Breast epithelium (tissue), 4 donors: ENCODE data around the gene KCNJ10. TPM values are rescaled to one million over a fixed set of nuclear protein-coding genes. Genes with fewer than 3 reads are reported as not detected.

Source experiments
- DNase-seq, 2 donors: peaks; one replicate each; pipeline ENCODE4 v3.0.0-alpha.2; 2019; ENCODE audit warnings: low spot score in 2 of 2
- H3K27ac ChIP-seq, 2 donors: fragments of 200-600 bp; sonication (generic) in 1 of 2; one replicate each; pipeline ENCODE4 v1.5.1; 2016 to 2019; ENCODE audit warnings: mild to moderate bottlenecking in 1 of 2
- H3K27me3 ChIP-seq, 2 donors: fragments of 200-600 bp; sonication (generic) in 1 of 2; one replicate each; pipeline versions ENCODE4 v1.5.1 to v1.6.0; 2017 to 2019; ENCODE audit warnings: control low read depth in 1 of 2, mild to moderate bottlenecking in 1 of 2
- H3K36me3 ChIP-seq: fragments of 200-600 bp; one replicate; pipeline ENCODE4 v1.5.1; 2019
- H3K4me1 ChIP-seq, 2 donors: fragments of 200-600 bp; sonication (generic); one replicate each; pipeline ENCODE4 v1.5.1; 2016 to 2019; ENCODE audit warnings: control low read depth in 1 of 2
- H3K4me3 ChIP-seq, 3 donors: fragments of 200-600 bp; sonication (generic); 1 replicate in 2 of 3; 2 replicates in 1 of 3; pipeline ENCODE4 v1.5.1; 2016 to 2019; ENCODE audit warnings: mild to moderate bottlenecking in 3 of 3, moderate library complexity in 2 of 3
- H3K9me3 ChIP-seq, 2 donors: fragments of 200-600 bp; sonication (generic) in 1 of 2; one replicate each; pipeline ENCODE4 v1.5.1; 2016 to 2019; ENCODE audit warnings: control low read depth in 1 of 2
- POLR2A ChIP-seq: fragments of 450-650 bp; IDR thresholded peaks from one replicate; pipeline ENCODE4 v1.6.1; 2016; ENCODE audit warnings: antibody characterized with exemption, mild to moderate bottlenecking, moderate library complexity
- POLR2AphosphoS5 ChIP-seq, 3 donors: sonication (generic); formaldehyde crosslinking; IDR thresholded peaks; one replicate each; pipeline ENCODE4 v1.6.1; 2017; ENCODE audit warnings: antibody characterized with exemption in 3 of 3
- intact Hi-C: fragments of 100-400 bp; cut with DNase I; formaldehyde crosslinking; loops from one replicate; pipeline ENCODE4 v1.15.1; 2023; ENCODE audit warnings: low total_unique reads
- total RNA-seq, 3 donors: library from RNA; depleted of rRNA; stranded (reverse); fragments of >200 nt; gene quantifications; one replicate each; pipeline ENCODE4 v1.1.0, GENCODE V29; 2016
- TF ChIP-seq, protein P1 (sequence below), 3 donors: fragments of 450-650 bp; IDR thresholded peaks; one replicate each; pipeline ENCODE4 v1.5.1; 2016 to 2017; ENCODE audit warnings: antibody characterized with exemption in 3 of 3, mild to moderate bottlenecking in 3 of 3, moderate library complexity in 3 of 3

Gene KCNJ10
- total RNA-seq, 3 donors from 2014 or later = 0.15 TPM; not detected in 2

DNA sequence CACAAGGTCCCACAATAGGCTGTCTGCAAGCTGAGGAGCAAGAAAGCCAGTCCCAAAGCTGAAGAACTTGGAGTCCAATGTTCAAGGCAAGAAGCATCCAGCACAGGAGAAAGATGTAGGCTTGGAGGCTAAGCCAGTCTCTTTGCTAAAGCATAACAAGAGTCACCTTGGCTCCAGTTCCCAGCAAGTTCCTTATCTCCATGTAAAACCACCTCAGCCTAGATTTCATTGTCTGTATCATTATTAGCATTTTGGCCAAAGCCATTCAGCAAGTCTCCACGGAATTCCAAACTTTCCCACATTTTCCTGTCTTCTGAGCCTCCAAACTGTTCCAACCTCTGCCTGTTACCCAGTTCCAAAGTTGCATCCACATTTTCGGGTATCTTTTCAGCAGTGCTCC lies 75.1 kb downstream of the KCNJ10 start:
- Histone ChIP-seq H3K9me3 (no peaks in the 10 kb centered on the region), H3K4me1 (no peaks in the 10 kb centered on the region), H3K27me3 (no peaks in the 10 kb centered on the region), H3K27ac (no peak overlapping the region), H3K36me3 (no peaks in the 10 kb centered on the region), H3K4me3 (no peak overlapping the region)
- TF ChIP-seq POLR2AphosphoS5 (IDR thresholded peaks at IDR 0.05) (no peak), POLR2A (no peak)
- TF ChIP-seq, protein P1, sequence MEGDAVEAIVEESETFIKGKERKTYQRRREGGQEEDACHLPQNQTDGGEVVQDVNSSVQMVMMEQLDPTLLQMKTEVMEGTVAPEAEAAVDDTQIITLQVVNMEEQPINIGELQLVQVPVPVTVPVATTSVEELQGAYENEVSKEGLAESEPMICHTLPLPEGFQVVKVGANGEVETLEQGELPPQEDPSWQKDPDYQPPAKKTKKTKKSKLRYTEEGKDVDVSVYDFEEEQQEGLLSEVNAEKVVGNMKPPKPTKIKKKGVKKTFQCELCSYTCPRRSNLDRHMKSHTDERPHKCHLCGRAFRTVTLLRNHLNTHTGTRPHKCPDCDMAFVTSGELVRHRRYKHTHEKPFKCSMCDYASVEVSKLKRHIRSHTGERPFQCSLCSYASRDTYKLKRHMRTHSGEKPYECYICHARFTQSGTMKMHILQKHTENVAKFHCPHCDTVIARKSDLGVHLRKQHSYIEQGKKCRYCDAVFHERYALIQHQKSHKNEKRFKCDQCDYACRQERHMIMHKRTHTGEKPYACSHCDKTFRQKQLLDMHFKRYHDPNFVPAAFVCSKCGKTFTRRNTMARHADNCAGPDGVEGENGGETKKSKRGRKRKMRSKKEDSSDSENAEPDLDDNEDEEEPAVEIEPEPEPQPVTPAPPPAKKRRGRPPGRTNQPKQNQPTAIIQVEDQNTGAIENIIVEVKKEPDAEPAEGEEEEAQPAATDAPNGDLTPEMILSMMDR (IDR thresholded peaks at IDR 0.05) = no peak
- intact Hi-C loops = no loop called here
- no peak for DNase-seq

DNA sequence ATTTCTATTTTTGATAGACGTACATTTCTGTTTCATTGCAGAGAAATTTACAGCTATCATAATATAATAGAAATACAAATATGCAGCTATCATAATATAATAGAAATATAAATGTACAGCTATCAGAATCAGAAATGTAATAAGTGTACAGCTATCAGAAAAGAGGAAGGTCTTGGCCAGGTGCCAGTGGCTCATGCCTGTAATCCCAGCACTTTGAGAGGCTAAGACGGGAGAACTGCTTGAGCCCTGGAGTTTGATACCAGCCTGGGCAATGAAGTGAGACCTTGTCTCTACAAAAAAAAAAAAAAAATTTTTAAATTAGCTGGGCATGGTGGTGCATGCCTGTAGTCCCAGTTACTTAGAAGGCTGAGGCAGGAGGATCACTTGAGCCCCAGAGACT lies 76.0 kb downstream of the KCNJ10 start:
- no peak for DNase-seq
- no peak overlapping the region for H3K4me3 ChIP-seq
- no peak overlapping the region for H3K27ac ChIP-seq

DNA sequence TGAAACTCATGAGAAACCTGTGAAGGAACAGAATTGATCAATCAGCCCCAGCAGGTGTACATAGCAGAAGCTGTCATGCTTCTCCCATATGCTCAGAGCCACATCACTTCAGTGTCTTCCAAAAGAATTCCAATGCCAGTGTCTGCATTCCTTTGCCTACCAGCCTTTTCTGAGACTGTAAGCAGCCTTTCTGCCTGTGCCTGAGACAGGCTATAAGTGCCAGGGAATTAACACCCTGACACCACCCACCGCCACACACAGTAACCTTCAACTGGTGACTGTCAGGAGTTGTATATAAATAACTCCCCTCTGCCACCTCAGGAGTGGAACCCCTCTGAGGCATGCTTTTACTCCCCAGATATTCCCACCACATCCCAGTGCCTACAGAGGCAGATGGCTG lies 77.8 kb downstream of the KCNJ10 start:
- Histone ChIP-seq H3K27me3 (no peaks in the 10 kb centered on the region), H3K9me3 (no peaks in the 10 kb centered on the region), H3K27ac (no peak overlapping the region), H3K4me1 (no peaks in the 10 kb centered on the region), H3K36me3 (no peaks in the 10 kb centered on the region), H3K4me3 (no peak overlapping the region)
- TF ChIP-seq POLR2A = no peak
- TF ChIP-seq, protein P1 (IDR thresholded peaks at IDR 0.05) = no peak
- no peak for TF ChIP-seq POLR2AphosphoS5 (IDR thresholded peaks at IDR 0.05)
- intact Hi-C loops = no loop called here
- DNase-seq = no peak

More for the DNA sequence above, 76.0 kb downstream of the KCNJ10 start:
- TF ChIP-seq, protein P1 (IDR thresholded peaks at IDR 0.05) = no peak
- TF ChIP-seq POLR2A = no peak
- no peak for TF ChIP-seq POLR2AphosphoS5 (IDR thresholded peaks at IDR 0.05)
- H3K4me1 ChIP-seq = no peaks in the 10 kb centered on the region
- intact Hi-C loops = no loop called here
- H3K9me3 ChIP-seq = no peaks in the 10 kb centered on the region
- no peaks in the 10 kb centered on the region for H3K36me3 ChIP-seq
- no peaks in the 10 kb centered on the region for H3K27me3 ChIP-seq

DNA sequence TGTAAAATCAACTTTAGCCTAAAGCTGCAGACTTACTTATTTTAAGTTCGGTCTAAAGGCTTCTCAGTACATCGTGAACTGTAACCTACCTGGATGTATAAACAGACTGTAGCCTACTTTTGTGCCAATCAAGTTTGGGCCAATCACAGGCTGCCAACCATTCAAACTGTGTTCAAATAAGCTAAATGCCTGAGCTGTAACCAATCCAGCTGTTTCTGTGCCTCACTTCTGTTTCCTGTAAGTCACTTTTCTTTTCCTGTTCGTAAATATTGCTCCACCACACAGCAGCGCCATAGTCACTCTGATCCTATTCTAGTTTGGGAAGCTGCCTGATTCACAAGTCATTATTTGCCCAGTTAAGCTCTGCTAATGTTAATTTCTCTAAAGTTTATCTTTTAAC lies 78.4 kb downstream of the KCNJ10 start:
- no peaks in the 10 kb centered on the region for H3K4me1 ChIP-seq
- H3K9me3 ChIP-seq = no peaks in the 10 kb centered on the region
- intact Hi-C loops = no loop called here
- H3K4me3 ChIP-seq = no peak overlapping the region
- H3K36me3 ChIP-seq = no peaks in the 10 kb centered on the region
- H3K27me3 ChIP-seq = no peaks in the 10 kb centered on the region
- no peak for DNase-seq
- no peak overlapping the region for H3K27ac ChIP-seq
- no peak for TF ChIP-seq POLR2A

DNA sequence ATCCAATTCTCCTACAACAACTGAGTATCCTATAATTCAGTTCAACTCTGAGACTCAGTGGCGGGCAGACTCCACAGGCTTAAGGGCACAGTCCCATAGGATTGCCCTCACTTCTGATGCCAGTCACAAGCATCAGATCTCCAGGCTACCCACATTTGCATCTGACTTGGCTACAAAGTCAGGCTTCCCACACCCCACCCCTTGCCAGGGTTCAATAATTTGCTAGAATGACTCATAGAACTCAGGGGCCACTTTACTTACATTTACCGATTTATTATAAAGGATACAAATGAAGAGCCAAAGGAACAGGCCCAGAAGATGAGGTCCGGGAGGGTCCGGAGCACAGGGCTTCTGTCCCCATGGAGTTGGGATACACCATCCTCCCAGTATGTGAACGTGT lies 80.0 kb downstream of the KCNJ10 start:
- Histone ChIP-seq H3K9me3 (no peaks in the 10 kb centered on the region), H3K27ac (no peak overlapping the region), H3K4me3 (no peak overlapping the region), H3K4me1 (no peaks in the 10 kb centered on the region), H3K27me3 (no peaks in the 10 kb centered on the region), H3K36me3 (no peaks in the 10 kb centered on the region)
- TF ChIP-seq POLR2AphosphoS5 (IDR thresholded peaks at IDR 0.05) (no peak), POLR2A (no peak)
- TF ChIP-seq, protein P1 (IDR thresholded peaks at IDR 0.05) = no peak
- intact Hi-C loops = no loop called here
- no peak for DNase-seq

DNA sequence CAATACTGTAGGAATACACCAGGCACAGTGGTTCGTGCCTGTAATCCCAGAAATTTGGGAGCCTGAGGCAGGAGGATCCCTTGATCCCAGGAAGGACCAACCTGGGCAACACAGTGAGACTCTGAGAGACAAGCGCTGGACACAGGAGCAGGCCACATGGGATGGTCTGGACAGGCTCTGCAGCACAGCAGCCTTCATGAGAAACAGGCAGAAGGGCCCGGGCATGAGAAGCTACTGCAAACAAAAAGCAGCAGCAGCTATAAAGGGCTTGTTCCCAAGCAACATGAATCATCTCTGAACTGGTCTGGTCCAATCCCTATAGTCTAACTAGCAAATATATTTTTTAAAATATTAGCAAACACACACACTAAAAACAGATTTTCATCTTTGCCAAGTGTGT lies 80.4 kb downstream of the KCNJ10 start:
- Histone ChIP-seq H3K27ac (no peak overlapping the region), H3K4me3 (no peak overlapping the region), H3K27me3 (no peaks in the 10 kb centered on the region), H3K4me1 (no peaks in the 10 kb centered on the region), H3K36me3 (no peaks in the 10 kb centered on the region), H3K9me3 (no peaks in the 10 kb centered on the region)
- intact Hi-C loops = no loop called here
- DNase-seq = no peak
- TF ChIP-seq, protein P1 (IDR thresholded peaks at IDR 0.05) = no peak
- TF ChIP-seq POLR2AphosphoS5 (IDR thresholded peaks at IDR 0.05) = no peak
- no peak for TF ChIP-seq POLR2A
